H1 (cell line): ENCODE data around the gene MMP24OS. TPM values are rescaled to one million over a fixed set of nuclear protein-coding genes. Genes with fewer than 3 reads are reported as not detected.

Experiments
- E2F6 ChIP-seq: IDR thresholded peaks from 2 replicates; pipeline ENCODE4 v1.6.1; 2012; ENCODE audit warnings: inconsistent platforms
- polyA plus RNA-seq, 7 experiments: library from polyadenylated mRNA; depleted of rRNA in 3 of 7; stranded (reverse) in 5 of 7; unstranded in 2 of 7; fragments of >200 nt in 5 of 7; fragments of 200-250 nt in 2 of 7; gene quantifications; 1 replicate in 5 of 7; 2 replicates in 1 of 7; 4 replicates in 1 of 7; pipeline versions ENCODE4 v1.2.1 to v1.2.3, GENCODE V29; 2011 to 2013; ENCODE audit warnings: missing spikeins in 2 of 7, mixed read lengths in 2 of 7
- total RNA-seq: library from RNA; stranded (reverse); fragmentation: NEBNext Ultra II Directional; extraction: Animal tissue kit (Norgen Biotek cat#: 25700); gene quantifications from 2 replicates; pipeline ENCODE4 v1.2.1, GENCODE V29; 2021

Gene MMP24OS
- total and polyA plus RNA-seq, 2 of the 8 experiments (the other 6 are each of a cell fraction or from before 2014, with no cell fraction given), result 19.0 to 21.3 TPM

- peak; percentile 39; the same call in 1 of the 2 replicates for TF ChIP-seq E2F6
These were observed 6.5 kb upstream of the MMP24OS start, which contains the start of gene EIF6 (continued) for GRCh38 chr20:35284267-35284991.
